Measurements from ENCODE around the gene WDR46.

Gene WDR46

GRCh38 chr6:33329058-33329457, 40.0 kb upstream of the WDR46 start:
- H3K27ac Mint-ChIP-seq, result no peak overlapping the region
- no peaks in the 10 kb centered on the region for H3K4me1 Mint-ChIP-seq
- no peaks in the 10 kb centered on the region for H3K9me3 Mint-ChIP-seq
- no peak for TF ChIP-seq CTCF (IDR thresholded peaks at IDR 0.05; ENCODE audit: unreplicated experiment in 3 of 3)
- H3K4me3 Mint-ChIP-seq, result no peak overlapping the region
- no peaks in the 10 kb centered on the region for H3K36me3 Mint-ChIP-seq (ENCODE audit: low read depth)
- peaks cover 7% of the 10 kb centered on the region for H3K27me3 Mint-ChIP-seq (ENCODE audit: low read depth)

DNA sequence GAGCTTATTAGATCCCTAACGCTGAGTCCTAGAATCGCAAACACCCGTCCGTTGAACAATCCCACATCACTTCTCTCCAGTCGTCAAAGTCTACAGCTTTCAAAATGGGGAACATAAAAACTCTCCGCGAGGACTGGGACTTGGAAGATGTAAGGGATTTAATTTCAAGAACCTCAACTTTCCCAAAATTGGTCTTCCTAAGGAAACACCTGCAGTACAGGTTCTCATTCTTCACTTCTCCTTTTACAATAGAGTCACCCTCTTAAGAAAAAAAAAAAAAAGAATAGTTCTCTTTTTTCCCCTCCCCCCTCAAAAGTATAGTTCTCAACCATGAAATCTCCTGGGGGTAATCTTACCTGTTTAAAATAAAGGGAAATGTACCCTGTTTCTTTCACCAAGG, 35.1 kb upstream of the WDR46 start:
- Mint-ChIP-seq H3K36me3 (ENCODE audit: low read depth) (peaks cover 19% of the 10 kb centered on the region), H3K9me3 (no peaks in the 10 kb centered on the region), H3K27ac (peak overlapping the region in 1 of 3 experiments; percentile 88), H3K4me1 (peaks cover 45% of the 10 kb centered on the region), H3K4me3 (peak overlapping the region; percentile 89 to 92 (median 92)), H3K27me3 (ENCODE audit: low read depth) (no peaks in the 10 kb centered on the region)
- TF ChIP-seq CTCF (IDR thresholded peaks at IDR 0.05; ENCODE audit: unreplicated experiment in 3 of 3), result no peak

- Mint-ChIP-seq H3K4me3 (peak overlapping the region; percentile 89 to 92 (median 92)), H3K9me3 (no peaks in the 10 kb centered on the region), H3K4me1 (peaks cover 50% of the 10 kb centered on the region), H3K27me3 (ENCODE audit: low read depth) (no peaks in the 10 kb centered on the region), H3K27ac (peak overlapping the region; percentile 88 to 91 (median 91)), H3K36me3 (ENCODE audit: low read depth) (peaks cover 22% of the 10 kb centered on the region)
- TF ChIP-seq CTCF (IDR thresholded peaks at IDR 0.05; ENCODE audit: unreplicated experiment in 3 of 3), result no peak
Measured at GRCh38 chr6:33323623-33323948, 34.5 kb upstream of the WDR46 start.

- Mint-ChIP-seq H3K27me3 (ENCODE audit: low read depth) (no peaks in the 10 kb centered on the region), H3K27ac (peak overlapping the region; percentile 38 to 91 (median 83)), H3K9me3 (no peaks in the 10 kb centered on the region), H3K4me3 (peak overlapping the region; percentile 88 to 97 (median 96)), H3K4me1 (peaks cover 66% of the 10 kb centered on the region), H3K36me3 (ENCODE audit: low read depth) (peaks cover 24% of the 10 kb centered on the region)
- no peak for TF ChIP-seq CTCF (IDR thresholded peaks at IDR 0.05; ENCODE audit: unreplicated experiment in 3 of 3)
Measured at GRCh38 chr6:33321227-33321626, 32.2 kb upstream of the WDR46 start.

DNA sequence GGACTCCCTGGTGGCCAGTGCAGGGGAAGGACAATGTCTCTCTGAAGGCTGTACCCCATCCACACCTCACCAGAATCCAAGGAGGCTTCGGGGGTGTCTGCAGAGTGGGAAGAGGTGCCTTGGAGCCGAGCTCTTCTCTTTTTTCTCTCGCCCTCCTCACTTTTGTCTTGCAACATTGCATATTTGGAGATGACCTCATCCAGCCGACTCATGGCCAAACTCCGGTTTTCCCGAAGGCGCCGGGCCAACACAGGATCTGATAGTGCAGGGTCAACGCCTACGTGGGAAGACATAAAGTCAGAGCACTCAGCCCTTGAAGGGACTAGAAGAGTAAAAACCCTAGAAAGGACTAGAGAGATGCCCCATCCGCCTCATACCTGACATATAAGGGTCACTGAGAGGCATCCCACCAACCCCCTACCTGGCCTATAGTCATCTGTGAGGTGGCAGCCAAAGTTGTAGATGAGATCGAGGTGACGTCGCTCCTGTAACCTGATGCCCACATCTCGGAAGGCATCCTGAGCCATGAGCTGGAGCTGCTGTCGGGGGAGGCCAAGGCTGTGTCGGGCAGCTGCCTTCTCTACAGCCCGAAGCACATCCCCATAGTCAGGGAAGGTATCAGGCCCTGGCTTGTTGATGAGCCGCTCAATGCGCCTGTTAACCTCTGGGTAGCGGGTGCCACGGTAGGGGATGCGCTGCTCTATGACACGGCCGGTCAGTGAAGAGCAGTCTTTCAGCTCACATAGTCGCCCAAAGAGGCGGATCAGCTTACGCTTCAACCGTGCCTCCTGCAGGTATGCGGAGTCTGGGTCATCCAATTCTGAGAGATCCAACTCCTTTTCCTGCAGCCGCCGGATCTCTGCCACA, 31.5 kb upstream of the WDR46 start:
- no peak for TF ChIP-seq CTCF (IDR thresholded peaks at IDR 0.05; ENCODE audit: unreplicated experiment in 3 of 3)
- Mint-ChIP-seq H3K36me3 (ENCODE audit: low read depth) (peaks cover 24% of the 10 kb centered on the region), H3K27ac (peak overlapping the region; percentile 44 to 91 (median 59)), H3K27me3 (ENCODE audit: low read depth) (no peaks in the 10 kb centered on the region), H3K4me3 (peak overlapping the region; percentile 88 to 97 (median 96)), H3K4me1 (peaks cover 66% of the 10 kb centered on the region), H3K9me3 (no peaks in the 10 kb centered on the region)

- peak overlapping the region; percentile 88 to 97 (median 96) for H3K4me3 Mint-ChIP-seq
- TF ChIP-seq CTCF (IDR thresholded peaks at IDR 0.05; ENCODE audit: unreplicated experiment in 3 of 3), result no peak
- peak overlapping the region; percentile 64 to 98 (median 91) for H3K27ac Mint-ChIP-seq
- peaks cover 66% of the 10 kb centered on the region for H3K4me1 Mint-ChIP-seq
- no peaks in the 10 kb centered on the region for H3K27me3 Mint-ChIP-seq (ENCODE audit: low read depth)
- peaks cover 24% of the 10 kb centered on the region for H3K36me3 Mint-ChIP-seq (ENCODE audit: low read depth)
- H3K9me3 Mint-ChIP-seq, result no peaks in the 10 kb centered on the region
Measured at GRCh38 chr6:33319939-33320314, 30.9 kb upstream of the WDR46 start.
